DND-41 (cell line): ENCODE measurements around the gene PTPN1.

ENCODE experiments used
- EZH2 ChIP-seq: IDR thresholded peaks from 3 replicates; pipeline ENCODE4 v1.6.1; 2012; ENCODE audit warnings: borderline replicate concordance, low read depth, mild to moderate bottlenecking, moderate library complexity, low read length, inconsistent platforms; ENCODE audit not compliant: severe bottlenecking
- TF ChIP-seq, protein P1 (sequence below): IDR thresholded peaks from 2 replicates; pipeline ENCODE4 v1.5.1; 2012; ENCODE audit warnings: borderline replicate concordance, low read length, moderate library complexity, mild to moderate bottlenecking; ENCODE audit not compliant: poor library complexity, severe bottlenecking; ENCODE audit errors: extremely low read depth

GRCh38 chr20:50464725-50465650, 45.2 kb upstream of the PTPN1 start:
- TF ChIP-seq EZH2: no peak
- TF ChIP-seq, protein P1, sequence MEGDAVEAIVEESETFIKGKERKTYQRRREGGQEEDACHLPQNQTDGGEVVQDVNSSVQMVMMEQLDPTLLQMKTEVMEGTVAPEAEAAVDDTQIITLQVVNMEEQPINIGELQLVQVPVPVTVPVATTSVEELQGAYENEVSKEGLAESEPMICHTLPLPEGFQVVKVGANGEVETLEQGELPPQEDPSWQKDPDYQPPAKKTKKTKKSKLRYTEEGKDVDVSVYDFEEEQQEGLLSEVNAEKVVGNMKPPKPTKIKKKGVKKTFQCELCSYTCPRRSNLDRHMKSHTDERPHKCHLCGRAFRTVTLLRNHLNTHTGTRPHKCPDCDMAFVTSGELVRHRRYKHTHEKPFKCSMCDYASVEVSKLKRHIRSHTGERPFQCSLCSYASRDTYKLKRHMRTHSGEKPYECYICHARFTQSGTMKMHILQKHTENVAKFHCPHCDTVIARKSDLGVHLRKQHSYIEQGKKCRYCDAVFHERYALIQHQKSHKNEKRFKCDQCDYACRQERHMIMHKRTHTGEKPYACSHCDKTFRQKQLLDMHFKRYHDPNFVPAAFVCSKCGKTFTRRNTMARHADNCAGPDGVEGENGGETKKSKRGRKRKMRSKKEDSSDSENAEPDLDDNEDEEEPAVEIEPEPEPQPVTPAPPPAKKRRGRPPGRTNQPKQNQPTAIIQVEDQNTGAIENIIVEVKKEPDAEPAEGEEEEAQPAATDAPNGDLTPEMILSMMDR: no peak
